Epithelial cell of prostate (primary cell): ENCODE measurements around the gene TMPRSS2.

ENCODE experiments used
- DNase-seq: peaks from one replicate; pipeline ENCODE4 v3.0.0-alpha.2; 2011; ENCODE audit warnings: low read depth, low spot score
- H3K27ac ChIP-seq: fragments of 450-650 bp; 2 replicates; pipeline ENCODE4 v1.5.1; 2017; ENCODE audit warnings: mild to moderate bottlenecking

The TMPRSS2 gene

DNA sequence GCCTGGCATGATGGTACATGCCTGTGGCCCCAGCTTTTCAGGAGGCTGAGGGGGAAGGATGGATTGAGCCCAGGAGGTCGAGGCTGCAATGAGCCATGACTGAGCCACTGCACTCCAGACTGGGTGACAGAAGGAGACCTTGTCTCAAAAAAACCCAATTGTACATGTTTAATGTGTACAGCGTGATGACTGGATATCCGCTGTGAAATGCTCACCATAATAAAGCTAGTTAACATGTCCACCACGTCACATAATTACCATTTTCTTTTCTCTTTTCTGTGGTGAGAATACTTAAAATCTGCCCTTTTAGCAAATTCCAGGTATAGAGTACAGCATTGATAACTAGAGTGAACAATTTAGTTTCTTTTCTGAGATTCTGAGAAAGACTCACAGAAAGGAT is 24.0 kb downstream of the TMPRSS2 start:
- DNase-seq, result no peak
- H3K27ac ChIP-seq, result no peak overlapping the region

DNA sequence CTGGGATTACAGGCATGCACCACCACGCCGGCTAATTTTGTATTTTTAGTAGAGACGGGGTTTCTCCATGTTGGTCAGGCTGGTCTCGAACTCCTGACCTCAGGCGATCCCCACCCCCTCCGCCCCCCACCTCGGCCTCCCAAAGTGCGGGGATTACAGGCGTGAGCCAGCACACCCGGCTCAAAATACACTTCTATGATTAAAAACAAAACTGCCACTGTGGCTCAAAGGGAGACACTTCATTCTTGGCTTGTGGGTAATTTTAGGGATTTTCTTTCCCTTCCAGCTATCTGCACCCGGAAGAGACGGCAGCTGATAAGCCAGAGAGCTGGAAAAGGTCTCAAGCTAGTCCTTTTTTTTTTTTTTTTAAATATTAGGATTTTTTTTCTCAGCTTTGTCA is 24.5 kb downstream of the TMPRSS2 start:
- DNase-seq, result no peak
- H3K27ac ChIP-seq, result no peak overlapping the region

DNA sequence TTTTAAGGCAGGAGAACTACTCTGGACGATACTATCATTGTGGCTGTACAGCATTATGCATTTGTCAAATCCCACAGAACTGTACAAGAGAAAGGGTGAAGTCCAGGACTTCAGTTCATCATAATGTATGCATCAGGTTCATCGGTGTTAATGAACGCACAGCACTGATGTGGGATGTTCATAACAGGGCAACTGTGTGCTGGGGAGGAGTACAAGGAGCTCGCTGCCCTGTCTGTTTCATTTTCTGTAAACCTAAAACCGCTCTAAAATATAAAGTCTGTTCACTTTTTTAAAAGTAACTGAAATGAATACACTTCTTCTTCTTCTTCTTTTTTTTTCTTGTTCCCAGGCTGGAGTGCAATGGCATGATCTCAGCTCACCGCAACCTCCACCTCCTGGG is 25.0 kb downstream of the TMPRSS2 start:
- DNase-seq, result no peak
- no peak overlapping the region for H3K27ac ChIP-seq

DNA sequence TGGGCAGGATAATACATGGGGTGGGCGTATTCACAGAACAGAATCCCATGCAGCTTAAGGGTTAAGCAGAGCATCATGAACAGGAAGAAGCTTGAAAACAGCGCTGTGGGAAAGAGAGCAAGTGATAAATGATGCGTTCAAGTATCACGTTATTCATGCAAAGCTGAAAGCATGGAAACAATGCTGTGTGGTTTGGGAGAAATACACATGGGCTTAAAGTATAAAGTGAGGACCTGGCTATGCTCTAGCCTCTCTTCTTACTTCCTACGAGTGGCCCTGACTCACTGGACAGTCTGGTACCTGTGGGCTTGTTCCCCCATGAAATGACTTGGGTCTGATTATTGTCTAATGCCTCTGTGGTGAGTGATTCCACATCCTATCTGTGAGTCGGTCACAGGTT is 25.7 kb downstream of the TMPRSS2 start:
- H3K27ac ChIP-seq, result no peak overlapping the region
- DNase-seq, result no peak

DNA sequence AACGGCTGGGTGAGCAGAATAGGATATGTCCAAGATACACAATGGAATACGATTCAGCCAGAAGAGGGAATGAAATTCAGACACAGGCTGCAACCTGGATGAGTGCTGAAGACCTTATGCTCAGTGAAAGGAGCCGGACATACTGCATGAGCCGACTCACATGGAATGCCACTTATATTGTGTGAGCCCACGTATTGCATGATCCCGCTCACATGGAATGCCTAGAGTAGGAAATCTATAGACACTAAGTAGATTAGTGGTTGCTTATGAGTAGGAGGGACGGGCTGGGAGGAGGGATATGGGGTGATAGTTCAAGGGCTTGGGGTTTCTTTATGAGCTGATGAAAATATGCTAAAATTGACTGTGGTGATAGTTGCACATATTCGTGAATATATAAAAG is 26.8 kb downstream of the TMPRSS2 start:
- DNase-seq, result no peak

DNA sequence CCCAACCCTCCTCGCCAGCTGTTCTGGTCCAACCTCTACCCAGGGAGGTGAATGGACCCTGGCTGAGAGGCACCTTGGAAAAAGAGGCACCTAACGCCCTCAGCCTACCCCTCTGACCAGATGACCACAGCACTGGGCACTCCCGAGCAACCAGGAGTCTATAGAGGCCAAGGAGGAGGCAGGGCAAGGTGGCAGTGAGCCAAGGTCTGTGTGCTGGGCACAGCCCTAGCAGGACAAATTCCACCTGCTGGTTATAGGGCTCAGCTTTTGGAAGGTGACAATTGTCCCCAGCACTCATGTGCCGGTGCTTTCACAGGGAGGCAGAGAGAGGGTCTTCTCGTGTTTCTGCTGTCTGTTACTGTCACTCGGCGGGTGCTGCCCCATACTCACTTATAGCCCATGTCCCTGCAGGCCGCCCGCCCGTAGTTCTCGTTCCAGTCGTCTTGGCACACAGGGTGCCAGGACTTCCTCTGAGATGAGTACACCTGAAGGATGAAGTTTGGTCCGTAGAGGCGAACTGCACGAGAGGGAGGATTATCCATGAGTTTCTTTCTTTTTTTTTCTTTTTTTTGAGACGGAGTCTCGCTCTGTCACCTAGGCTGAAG is 27.8 kb downstream of the TMPRSS2 start:
- no peak for DNase-seq
- H3K27ac ChIP-seq, result no peak overlapping the region

More for the DNA sequence above, 26.8 kb downstream of the TMPRSS2 start:
- no peak overlapping the region for H3K27ac ChIP-seq

DNA sequence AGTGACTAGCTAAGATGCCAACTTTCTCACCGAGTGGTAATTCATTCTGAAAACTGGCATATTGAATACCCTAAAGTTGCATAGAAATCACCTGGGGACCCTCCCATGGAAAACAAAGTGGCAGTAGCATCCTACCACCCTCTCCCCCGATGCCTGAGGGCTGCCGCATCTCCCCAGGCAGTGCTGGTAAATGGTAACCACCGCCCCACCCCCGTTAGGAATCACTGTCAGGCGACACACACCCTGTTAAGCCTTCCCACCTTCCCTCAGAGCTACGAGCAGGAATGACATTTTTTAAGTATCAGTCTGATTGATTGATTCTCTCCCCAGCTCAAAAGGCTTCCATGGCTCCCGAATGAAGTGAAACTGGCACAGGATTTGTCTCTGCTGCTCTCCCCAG is 28.3 kb downstream of the TMPRSS2 start:
- no peak overlapping the region for H3K27ac ChIP-seq
- no peak for DNase-seq

DNA sequence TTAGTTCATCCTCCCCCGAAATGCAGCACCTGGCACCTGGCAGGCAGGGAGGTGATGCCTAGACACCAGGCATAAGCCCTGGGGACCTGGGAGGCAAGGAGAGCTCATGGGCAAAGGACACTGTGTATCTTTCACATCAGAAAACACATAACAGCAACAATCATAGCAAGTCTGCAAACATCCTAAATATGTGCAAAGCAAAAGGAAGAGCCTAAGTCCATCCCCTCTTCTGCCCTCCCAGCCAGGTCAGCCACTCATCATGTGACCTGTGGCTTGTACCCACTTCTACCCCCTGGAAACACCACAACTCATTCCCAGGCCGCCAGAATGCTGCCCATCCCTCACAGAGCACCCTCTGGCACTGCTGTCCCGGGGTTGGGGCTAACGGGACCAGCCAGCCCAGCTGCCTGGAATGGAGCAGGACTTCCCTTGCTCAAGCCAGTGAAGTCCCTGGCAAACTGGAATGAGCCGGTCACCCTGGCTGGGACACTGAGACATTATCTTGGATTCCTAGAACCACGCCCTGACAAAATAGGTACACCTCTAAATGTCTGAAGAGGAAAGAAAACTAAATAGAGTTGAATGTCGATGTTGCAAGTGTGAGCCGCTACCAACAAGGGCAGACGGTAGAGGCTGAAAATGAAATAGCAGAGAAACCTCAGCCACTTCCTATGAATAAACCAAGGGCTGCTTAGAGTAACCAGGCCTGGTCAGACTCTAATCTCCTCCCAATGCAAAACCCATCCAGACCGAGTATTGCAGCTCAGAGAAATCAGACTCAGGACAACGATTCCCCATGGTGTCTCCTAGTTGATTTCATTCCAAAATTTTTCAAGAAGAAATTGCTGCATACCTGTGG is 29.4 kb downstream of the TMPRSS2 start:
- DNase-seq, result no peak
- H3K27ac ChIP-seq, result no peak overlapping the region

DNA sequence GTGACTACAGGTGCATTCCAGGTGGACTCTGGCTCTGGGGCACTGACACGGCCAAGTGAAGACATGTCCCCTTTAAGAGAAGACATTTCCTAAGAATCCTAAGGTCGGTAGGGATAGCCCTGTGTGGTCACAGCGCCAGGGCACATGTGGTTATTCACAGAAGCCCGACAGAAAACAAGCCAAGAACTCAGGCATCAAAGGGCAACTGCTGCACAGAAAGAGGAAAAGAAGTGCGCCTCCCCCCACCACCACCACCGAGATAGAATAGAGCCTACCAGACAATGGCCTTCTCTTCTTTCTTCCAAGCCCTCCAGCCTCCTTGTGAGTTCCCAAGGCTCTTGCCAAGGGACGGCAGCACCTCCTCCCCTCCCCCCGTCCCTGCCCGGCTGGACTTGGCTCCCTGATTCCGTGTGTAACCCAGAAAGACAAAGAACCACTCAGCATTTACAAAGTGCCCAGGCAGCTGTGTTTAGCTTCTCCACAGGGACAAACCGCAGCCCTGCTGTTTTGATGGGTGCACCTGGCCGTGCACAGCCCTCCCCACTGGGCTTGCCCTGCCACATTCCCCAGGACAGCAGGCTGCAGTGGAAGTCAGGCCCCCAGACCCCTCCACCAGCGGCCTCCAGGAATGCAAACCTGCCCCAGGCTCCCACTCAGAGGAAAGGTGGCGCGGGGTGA is 30.2 kb downstream of the TMPRSS2 start:
- no peak for DNase-seq

DNA sequence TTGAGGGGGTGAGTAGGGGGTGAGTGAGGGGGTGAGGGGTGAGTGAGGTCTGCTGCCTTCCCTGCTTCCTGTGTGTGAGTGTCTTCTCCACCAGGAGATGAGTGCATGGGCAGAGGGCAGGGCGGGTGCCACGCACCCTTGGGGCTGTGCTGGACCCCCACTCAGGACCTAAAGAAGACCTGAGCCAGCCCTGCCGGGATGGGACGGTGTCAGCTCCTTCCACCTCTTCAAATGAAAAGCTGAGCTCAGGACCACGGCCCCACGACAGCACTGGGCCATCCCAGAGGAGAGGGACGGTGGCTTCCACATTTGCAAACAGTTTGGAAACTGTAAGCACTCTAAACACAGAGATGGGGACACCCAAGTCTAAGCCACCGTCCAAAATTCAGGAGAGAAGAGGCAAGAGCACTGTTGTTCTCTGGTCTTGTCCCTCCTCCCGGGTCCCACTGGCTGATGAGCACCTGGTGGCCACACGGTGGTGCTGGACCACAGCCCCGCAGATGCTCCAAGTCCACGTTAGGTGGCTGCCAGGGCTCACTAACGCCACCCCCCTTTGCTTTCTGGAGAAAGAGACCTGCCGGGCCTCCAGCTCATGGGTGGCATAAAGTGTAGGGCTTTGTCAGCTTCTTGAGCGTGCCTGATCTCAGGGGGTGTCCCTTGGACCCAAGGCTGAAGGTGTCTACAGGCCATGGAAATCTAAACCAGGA is 32.1 kb downstream of the TMPRSS2 start:
- DNase-seq, result no peak
- no peak overlapping the region for H3K27ac ChIP-seq

More for the DNA sequence above, 30.2 kb downstream of the TMPRSS2 start:
- no peak overlapping the region for H3K27ac ChIP-seq

DNA sequence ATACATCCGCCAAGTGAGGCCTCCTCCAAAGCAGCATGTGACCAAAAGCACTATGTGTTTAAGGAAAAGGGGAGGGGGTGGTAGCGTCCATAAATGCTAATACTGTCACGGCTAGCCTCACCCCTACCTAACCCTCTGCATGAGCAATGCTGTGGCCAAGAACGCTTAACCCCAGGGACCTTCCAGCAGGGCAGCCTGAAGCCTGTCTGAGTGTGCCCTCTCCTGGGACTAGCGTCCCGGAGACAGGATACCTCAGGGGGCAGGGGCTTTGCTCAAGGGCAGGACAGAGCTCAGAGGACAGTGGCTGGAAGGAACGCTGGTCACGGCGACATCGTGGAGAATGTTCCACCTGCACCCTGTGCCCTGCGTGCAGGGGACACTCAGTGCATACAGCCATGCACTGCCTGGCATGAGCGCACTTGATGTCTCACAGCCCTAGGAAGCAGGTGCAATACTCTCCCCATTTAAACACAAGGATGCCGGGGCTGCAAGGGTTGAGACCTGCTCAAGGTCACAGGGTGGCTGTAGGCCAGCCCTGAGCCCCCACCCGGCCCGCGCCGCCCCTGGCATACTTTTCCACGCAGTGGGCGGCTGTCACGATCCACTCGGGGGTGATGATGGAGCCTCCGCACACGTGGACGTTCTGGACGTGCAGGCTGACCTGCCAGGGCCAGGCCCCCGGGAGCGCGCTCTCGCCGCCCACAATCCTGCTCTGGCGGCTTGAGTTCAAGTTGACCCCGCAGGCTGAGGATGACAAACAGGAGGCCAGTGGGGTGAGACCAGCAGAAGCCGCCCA is 35.0 kb downstream of the TMPRSS2 start:
- no peak for DNase-seq
- H3K27ac ChIP-seq, result no peak overlapping the region

DNA sequence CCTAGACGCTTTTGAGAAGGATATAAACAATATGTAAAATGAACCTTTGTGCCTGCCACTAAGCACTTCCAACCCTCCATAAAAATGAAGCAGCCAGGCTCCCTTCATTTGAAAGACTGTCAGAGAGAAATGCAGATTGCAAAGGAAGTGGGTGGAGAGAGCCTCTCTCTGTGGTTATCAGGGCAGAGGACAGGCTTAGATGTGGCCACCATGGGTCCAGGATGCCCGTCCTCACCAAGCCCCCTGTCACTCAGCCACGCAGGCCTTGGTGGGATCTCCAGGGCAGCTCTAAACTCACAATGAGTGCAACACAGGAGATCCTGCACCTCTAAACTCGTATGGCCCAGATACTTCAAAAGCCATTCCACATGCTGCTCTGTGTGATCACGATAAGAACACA is 37.9 kb downstream of the TMPRSS2 start:
- no peak overlapping the region for H3K27ac ChIP-seq
- DNase-seq, result no peak

DNA sequence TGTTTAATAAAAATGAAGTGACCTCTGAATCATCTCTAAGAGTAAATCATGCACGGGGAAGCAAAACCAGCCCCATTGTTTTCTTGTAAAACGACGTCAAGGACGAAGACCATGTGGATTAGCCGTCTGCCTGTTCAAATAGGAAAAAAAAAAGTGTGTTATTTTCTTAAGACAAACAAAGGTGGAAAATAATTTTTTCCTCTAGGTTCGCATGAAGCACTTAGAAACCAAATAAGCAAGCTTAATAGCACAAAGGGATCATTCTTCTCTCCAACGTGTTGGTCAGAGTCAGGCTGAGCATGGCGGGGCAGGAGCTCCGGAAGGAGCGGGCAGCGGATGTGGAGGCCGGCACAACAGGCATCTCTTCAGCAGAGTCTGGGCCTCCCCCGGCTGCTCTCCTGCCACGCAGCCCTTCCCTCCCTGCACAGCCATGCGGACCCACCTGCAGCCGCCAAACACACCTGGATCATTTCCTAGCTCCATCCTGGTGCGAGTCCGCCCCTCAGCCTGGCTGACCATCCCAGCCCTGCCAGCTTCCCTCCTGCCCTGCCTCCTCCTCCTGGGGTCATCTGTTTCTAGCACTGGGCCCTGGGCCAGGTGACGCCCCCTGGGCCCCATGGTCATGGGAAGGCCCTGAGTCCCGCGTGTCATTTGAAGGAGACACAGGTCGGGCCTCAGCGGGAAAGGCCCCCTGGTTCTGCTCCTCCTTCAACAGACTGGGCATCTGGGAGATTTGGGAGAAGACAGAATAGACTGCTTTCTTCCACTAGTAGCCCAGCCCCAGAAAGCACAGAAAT is 41.7 kb downstream of the TMPRSS2 start:
- DNase-seq, result no peak
- H3K27ac ChIP-seq, result no peak overlapping the region

DNA sequence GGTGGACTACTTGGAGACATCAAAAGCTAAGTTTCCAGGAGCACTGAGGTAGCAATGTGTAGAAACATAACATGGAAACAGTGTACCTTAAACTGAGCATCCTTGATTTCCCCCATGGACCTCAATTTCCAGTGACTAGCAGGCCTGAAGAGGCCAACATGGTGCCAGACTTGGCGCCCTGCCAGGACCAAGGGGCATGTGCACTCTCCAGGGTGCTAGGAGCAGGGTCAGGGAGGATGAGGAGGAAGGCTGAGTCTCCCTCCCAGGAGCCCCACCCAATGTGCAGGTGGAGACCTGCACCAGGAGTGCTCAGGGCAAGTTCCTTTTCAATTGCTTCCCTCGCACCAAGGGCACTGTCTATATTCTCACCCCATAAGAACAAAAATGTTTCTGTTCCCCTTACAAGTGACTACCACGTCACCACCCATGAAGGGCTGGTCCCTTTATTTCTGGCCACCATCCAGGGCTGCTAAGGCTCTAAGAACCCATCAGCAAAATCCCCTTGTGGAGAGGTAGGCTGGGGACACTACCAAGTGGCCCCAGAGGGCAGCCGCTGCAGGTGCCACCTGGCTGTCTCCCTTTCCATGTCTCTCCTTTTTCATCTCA is 42.7 kb downstream of the TMPRSS2 start:
- H3K27ac ChIP-seq, result no peak overlapping the region
- DNase-seq, result no peak

DNA sequence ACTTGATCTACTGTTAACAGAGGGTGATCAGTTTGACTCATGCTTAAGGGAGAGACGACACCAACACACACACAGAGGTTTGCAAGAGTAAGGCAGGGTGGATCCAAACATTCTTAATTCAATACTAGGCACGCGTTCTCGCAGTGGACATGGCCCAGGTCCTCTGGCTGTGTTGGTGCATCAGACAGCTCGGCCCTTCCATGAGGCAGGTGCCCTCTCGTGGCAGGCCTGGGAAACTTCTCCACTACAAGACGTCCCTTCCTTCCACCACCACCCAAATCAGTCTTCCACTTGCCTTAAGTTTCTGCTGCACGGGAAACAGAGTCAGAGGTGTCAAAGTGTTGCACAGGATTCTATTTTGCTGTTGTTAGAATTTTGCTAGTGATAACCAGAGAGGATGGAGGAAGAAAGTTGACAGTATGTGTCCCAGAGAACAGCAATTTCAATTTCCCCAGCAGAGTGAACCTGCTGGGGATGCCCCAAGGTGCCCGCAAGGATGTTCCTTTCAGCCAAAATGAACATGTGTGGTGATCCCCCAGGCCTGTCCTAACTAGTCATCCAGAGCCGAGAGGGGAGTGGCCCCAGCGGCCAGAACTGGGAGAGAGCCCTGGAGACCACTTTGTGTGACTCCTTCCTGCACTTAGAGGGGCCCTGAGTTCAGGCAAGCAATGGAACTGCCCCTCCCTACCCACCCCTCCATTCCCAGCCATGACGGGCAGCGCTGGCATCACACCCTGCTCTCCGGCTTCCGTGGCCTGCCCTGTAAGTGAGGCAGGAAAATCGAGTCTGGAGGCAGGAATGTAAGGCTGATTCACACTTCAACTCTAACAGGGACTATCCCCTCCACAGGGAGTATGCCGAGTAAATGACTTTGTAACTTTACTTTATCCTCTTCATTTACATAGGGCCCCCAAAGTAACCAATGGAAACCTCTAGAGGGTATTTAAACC is 47.1 kb downstream of the TMPRSS2 start:
- DNase-seq, result peak; percentile 18
- H3K27ac ChIP-seq, result no peak overlapping the region

DNA sequence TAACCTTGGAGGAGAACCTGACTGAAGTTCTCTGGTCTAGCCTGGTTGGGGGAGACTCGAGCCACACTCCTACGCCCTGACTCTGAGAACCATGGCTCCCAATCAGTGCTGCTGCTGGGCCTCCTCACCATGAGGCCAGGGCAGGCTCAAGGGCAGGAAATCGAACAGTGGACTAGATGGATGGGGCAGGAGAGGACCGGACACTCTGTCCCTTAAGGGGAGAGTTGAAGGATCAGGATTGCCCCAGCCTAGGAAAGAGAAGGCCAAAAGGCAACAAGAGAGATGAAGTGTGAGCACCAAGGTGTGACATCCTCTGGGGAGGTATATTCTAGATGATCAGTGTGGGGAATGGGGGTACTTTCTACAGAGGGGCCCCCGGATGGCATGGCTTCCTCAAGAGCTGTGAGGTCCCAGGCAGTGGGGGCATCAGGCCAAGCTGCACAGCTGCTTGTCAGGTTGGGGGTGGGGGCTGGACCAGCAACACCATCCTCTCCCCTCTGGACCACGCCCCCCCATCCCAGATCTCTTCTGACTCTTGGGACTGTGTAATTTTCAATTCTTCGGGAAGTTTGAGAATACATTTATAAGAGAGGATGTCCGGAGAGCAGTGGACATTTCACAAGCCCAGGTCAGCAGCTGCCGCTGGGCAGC is 47.9 kb downstream of the TMPRSS2 start:
- DNase-seq, result no peak
- H3K27ac ChIP-seq, result no peak overlapping the region

DNA sequence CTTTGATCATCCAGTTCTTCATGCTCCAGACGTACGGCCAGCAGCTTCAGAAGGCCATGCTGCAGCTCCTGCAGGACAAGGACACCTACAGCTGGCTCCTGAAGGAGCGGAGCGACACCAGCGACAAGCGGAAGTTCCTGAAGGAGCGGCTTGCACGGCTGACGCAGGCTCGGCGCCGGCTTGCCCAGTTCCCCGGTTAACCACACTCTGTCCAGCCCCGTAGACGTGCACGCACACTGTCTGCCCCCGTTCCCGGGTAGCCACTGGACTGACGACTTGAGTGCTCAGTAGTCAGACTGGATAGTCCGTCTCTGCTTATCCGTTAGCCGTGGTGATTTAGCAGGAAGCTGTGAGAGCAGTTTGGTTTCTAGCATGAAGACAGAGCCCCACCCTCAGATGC is 49.4 kb downstream of the TMPRSS2 start:
- no peak overlapping the region for H3K27ac ChIP-seq
- DNase-seq, result no peak
